Measurements from ENCODE around the gene KCNMB3.

DNA sequence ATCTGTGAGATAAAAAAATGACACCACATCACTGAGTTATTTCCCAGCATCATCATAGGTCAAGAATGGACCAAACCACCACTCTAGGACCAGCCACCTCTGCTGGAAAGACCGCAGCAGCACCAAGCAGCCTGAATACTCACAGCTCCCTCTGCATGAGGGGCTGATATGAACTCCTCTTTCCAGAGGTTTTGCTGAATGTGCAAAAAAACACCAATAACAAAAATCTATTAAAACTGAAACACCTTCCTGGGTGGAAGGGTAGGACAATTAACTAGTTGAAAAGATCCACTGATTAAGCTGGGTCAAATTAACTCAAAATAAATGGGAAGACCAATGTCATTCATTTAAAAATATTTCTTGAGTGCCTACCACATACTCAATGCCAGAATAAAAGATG is 28.9 kb upstream of the KCNMB3 start:
- TF ChIP-seq POLR2AphosphoS5 (IDR thresholded peaks at IDR 0.05) (no peak), POLR2A (IDR thresholded peaks at IDR 0.05) (no peak)
- TF ChIP-seq, protein P1, sequence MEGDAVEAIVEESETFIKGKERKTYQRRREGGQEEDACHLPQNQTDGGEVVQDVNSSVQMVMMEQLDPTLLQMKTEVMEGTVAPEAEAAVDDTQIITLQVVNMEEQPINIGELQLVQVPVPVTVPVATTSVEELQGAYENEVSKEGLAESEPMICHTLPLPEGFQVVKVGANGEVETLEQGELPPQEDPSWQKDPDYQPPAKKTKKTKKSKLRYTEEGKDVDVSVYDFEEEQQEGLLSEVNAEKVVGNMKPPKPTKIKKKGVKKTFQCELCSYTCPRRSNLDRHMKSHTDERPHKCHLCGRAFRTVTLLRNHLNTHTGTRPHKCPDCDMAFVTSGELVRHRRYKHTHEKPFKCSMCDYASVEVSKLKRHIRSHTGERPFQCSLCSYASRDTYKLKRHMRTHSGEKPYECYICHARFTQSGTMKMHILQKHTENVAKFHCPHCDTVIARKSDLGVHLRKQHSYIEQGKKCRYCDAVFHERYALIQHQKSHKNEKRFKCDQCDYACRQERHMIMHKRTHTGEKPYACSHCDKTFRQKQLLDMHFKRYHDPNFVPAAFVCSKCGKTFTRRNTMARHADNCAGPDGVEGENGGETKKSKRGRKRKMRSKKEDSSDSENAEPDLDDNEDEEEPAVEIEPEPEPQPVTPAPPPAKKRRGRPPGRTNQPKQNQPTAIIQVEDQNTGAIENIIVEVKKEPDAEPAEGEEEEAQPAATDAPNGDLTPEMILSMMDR (IDR thresholded peaks at IDR 0.05), result no peak

Data from upper lobe of left lung (tissue), 4 donors.